Anterior cingulate cortex (tissue), 58 donors: ENCODE results near the gene ARHGAP6.
"Not testable (repeated sequence)": the region's sequence is repeated elsewhere in the genome, so short reads cannot be mapped to it uniquely, and the experiment has no call there.

ENCODE experiments used
- DNase-seq, 58 donors: peaks; one replicate each; lab custom pipeline; 2025; lab: John Stamatoyannopoulos, UW

Gene ARHGAP6

GRCh38 chrX:11137543-11138139, 528.1 kb downstream of the ARHGAP6 start:
- peak in 1 of 58 donors; percentile 13 for DNase-seq

DNA sequence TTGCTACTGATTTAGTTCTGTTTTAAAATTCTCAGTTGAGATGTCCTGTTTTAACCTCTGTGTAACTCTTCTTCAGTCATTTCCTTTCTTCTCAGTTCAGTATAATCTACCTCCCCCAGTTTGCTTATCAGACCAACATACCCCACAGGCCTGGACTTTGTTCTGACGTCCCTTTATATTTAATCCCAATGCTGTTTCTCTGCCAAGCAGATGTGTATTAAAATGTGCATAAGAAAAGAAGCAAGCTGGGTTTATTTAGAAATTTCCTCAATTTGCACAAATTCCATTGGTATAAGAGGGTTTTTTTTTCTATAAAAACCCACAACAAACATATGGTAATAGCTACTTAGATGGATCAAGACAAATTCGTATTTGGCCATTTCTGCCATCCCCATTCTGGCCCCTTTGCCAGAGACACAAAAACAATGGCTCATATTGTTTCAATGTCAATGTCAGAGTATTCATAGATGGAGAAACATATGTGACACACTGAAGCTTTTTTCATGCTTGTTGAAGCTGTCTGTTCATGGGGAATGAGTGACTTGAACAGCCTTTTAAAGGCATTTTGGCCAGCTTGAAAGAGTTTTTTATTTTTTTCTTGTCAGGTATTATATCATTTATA, 530.0 kb downstream of the ARHGAP6 start:
- no peak for DNase-seq

GRCh38 chrX:11131146-11131545, 534.6 kb downstream of the ARHGAP6 start:
- no peak for DNase-seq

DNA sequence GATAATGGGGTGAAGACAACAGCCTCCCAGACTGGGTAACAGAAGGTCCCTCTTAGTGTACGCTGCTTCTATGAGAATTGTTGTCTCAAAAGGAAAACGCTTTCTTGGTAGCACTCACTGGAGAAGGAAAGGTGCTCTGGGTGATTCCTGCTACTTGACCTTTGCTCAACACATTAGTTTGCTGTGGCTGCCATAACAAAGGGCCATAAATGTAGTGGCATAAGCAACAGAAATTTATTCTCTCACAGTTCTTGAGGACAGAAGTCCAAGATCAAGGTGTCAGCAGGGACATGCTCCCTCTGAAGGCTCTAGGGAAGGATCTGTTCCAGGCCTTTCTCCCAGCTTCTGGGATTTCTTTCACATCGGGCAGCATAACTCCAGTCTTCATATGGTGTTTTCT, 535.6 kb downstream of the ARHGAP6 start:
- DNase-seq = no peak

- no peak for DNase-seq
These were observed 536.1 kb downstream of the ARHGAP6 start for GRCh38 chrX:11129534-11130105.

DNA sequence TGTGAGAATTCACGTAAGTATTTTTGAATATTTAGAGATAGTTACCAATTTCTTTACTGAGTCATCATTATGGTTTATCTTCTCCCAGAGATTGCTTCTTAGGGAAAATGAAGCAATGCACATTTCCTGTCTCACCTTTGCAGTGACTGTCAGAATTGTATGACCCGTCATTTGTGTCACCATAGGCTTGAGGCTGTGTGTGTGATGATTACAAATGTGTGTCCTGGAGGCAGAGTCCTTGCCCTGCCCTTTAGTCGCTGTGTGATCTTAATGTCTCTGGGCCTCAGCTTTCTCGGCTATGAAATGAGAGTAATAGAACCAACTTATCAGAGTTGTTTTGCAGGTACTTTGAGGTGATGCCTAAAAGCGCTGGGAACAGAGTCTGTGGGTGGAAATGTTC, 540.7 kb downstream of the ARHGAP6 start:
- DNase-seq = no peak

GRCh38 chrX:11124112-11124511, 541.6 kb downstream of the ARHGAP6 start:
- DNase-seq = no peak

DNA sequence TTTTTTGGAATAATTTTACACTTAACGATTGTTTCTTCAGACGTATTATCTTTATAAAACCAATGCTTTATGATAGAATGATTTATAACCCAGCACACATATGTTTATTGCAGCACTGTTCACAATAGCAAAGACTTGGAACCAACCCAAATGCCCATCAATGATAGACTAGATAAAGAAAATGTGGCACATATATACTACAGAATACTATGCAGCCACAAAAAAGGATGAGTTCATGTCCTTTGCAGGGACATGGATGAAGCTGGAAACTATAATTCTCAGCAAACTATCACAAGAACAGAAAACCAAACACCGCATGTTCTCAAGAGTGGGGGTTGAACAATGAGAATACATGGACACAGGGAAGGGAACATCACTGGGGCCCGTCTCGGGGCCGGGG, 542.6 kb downstream of the ARHGAP6 start:
- not testable (repeated sequence) for DNase-seq

- no peak for DNase-seq
These were observed 546.3 kb downstream of the ARHGAP6 start for GRCh38 chrX:11119313-11119943.

GRCh38 chrX:11117745-11118144, 548.0 kb downstream of the ARHGAP6 start:
- no peak for DNase-seq

GRCh38 chrX:11113731-11114130, 552.0 kb downstream of the ARHGAP6 start:
- DNase-seq = peak in 2 of 58 donors; percentile 1 to 8

GRCh38 chrX:11111947-11112346, 553.8 kb downstream of the ARHGAP6 start:
- DNase-seq = no peak

GRCh38 chrX:11111037-11111851, 554.5 kb downstream of the ARHGAP6 start, which contains the start of gene HCCS:
HCCS (plus strand) TSS chrX:11111332; CDS start chrX:11112061, 729 bp downstream.
- DNase-seq = peak in 57 of 58 donors; percentile 1 to 85 (median 68)

DNA sequence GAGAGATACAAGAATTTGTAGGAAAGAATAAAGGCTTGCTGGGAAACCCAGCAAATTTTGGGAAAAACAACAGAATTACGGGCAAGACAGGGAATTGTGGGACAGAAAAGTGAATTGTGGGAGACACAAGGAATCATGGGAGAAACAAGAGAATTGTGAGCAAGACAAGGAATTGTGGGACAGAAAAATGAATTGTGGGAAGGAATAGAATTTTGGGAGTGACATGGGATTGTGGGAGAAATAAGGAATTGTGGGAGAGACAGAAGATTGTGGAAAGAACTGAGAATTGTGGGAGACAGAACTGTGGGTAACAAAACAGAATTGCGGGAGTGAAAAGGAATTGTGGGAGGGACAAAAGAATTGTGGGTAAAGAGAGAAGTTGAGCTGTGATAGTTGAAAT, 555.8 kb downstream of the ARHGAP6 start:
- DNase-seq = no peak

GRCh38 chrX:11108253-11108941, 557.3 kb downstream of the ARHGAP6 start:
- DNase-seq = no peak

DNA sequence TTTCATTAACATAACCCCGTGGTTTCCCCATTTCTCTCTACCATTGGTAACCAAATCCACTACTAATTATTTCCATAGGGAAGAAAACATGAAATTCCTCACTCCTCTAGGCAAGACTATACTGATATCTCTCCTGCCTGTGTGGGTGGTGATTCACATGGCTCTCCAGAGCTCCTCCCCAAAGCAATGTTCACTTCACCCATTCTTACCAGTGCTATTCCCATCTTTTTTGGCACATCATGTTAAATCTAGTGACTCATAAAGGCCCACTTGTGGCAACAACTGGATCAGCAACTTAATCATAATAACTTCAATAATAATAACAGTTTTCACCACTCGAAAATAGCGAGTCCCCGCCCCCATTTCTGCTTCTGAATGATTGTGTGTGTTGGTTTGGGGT, 560.6 kb downstream of the ARHGAP6 start:
- DNase-seq = no peak

- no peak for DNase-seq
These were observed 562.0 kb downstream of the ARHGAP6 start for GRCh38 chrX:11103751-11104150.

DNA sequence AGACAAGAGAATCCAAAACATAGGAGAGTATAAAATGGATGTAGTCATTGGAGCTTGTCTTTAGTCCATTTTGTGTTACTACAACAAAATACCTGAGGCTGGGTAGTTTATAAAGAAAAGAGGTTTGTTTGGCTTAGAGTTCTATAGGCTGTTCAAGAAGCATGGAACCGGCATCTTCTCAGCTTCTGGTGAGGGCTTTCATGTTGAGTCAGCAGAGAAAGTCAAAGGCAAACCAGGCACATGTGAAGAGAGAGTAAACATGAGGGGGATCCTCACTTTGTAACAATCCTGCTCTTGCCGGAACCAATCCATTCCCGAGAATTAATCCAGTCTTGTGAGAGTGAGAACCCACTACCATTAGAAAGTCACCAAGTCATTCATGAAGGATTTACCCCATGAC, 562.7 kb downstream of the ARHGAP6 start:
- DNase-seq = no peak

- DNase-seq = peak in 20 of 58 donors; percentile 0 to 38 (median 3)
These were observed 565.3 kb downstream of the ARHGAP6 start for GRCh38 chrX:11100281-11101035.
